OCI-LY3 (cell line): ENCODE measurements around the gene RPL22L1.

Source experiments
- CTCF ChIP-seq: fragments of 200-600, 300-600 bp; sonication (generic); IDR thresholded peaks from 2 replicates; pipeline ENCODE4 v1.5.1; 2014; ENCODE audit warnings: antibody characterized with exemption, low read length, low read depth
- EZH2phosphoT487 ChIP-seq: fragments of 200-600 bp; shearing (Covaris generic); IDR thresholded peaks from 2 replicates; pipeline ENCODE4 v1.6.1; 2018; ENCODE audit warnings: antibody characterized with exemption, mixed run types, low read depth

- no peak for TF ChIP-seq CTCF
- no peak for TF ChIP-seq EZH2phosphoT487
Measured at GRCh38 chr3:170829546-170830272, 40.3 kb downstream of the RPL22L1 start.
